HCT116 (cell line): ENCODE results near the gene TSPEAR. TPM values are rescaled to one million over a fixed set of nuclear protein-coding genes. Genes with fewer than 3 reads are reported as not detected.
"Not testable (repeated sequence)": the region's sequence is repeated elsewhere in the genome, so short reads cannot be mapped to it uniquely, and the experiment has no call there.

Experiments used
- ATAC-seq: fragments of 200-7000 bp; cut with Tn5 transposase; 2 replicates; pipeline ENCODE4 v1.9.1; 2020; ENCODE audit warnings: mild to moderate bottlenecking, moderate library complexity
- BruUV-seq: library from RNA; stranded (reverse); fragments of 400-500 nt; replicated peaks from 2 replicates; lab custom pipeline; 2021; lab: Mats Ljungman, UMichigan
- CTCF ChIA-PET: fragments of 300-600 bp; sonication (Branson Sonifier 250); formaldehyde crosslinking; loops from one replicate; lab custom pipeline; 2021; ENCODE audit warnings: antibody characterized with exemption; lab: Charles Lee
- POLR2A ChIA-PET: fragments of 300-600, 350-600 bp; sonication (Branson Sonifier 250); formaldehyde crosslinking; loops from one replicate; lab custom pipeline; 2021; ENCODE audit warnings: antibody characterized with exemption; lab: Charles Lee
- RAD21 ChIA-PET, 2 experiments: fragments of 300-600 bp; sonication (Branson Sonifier 250); formaldehyde crosslinking; loops; one replicate each; lab custom pipeline; 2023; ENCODE audit warnings: low total read pairs in 2 of 2; ENCODE audit not compliant: uncharacterized antibody in 2 of 2, unreplicated experiment in 2 of 2, low non-redundant PET in 1 of 2; lab: Charles Lee
- DNase-seq: peaks from one replicate; pipeline ENCODE4 v3.0.0-alpha.2; 2010; ENCODE audit warnings: low read depth, low spot score
- H2AFZ ChIP-seq: fragments of 200-600 bp; shearing (Covaris generic), sonication (generic); 2 replicates; pipeline ENCODE4 v1.6.1; 2017; ENCODE audit warnings: low read depth, mixed run types, mixed read lengths, antibody characterized with exemption, low read length; ENCODE audit not compliant: poor library complexity, severe bottlenecking
- H3K27ac ChIP-seq: 2 replicates; pipeline ENCODE4 v1.5.1; 2012; ENCODE audit warnings: low read depth, low read length
- H3K27me3 ChIP-seq: fragments of 200-600 bp; sonication (generic); 2 replicates; pipeline ENCODE4 v1.6.1; 2016; ENCODE audit warnings: mixed run types, low read length, mixed read lengths; ENCODE audit not compliant: insufficient read depth
- H3K36me3 ChIP-seq, 2 experiments: fragments of 200-500 bp in 1 of 2; fragments of 200-600 bp in 1 of 2; sonication (Bioruptor generic) in 1 of 2; sonication (generic) in 1 of 2; 2 replicates each; pipeline versions ENCODE4 v1.5.1 to v1.6.1; 2014 to 2016; ENCODE audit warnings: low read length in 2 of 2, inconsistent platforms in 1 of 2, mixed read lengths in 1 of 2, mixed run types in 1 of 2; ENCODE audit not compliant: insufficient read depth in 2 of 2, control insufficient read depth in 1 of 2
- H3K4me1 ChIP-seq, 2 experiments: fragments of 200-600 bp in 1 of 2; sonication (generic) in 1 of 2; 2 replicates each; pipeline versions ENCODE4 v1.5.1 to v1.6.1; 2012 to 2017; ENCODE audit warnings: low read length in 2 of 2, inconsistent platforms in 1 of 2, mild to moderate bottlenecking in 1 of 2, mixed read lengths in 1 of 2, mixed run types in 1 of 2, moderate library complexity in 1 of 2; ENCODE audit not compliant: insufficient read depth in 2 of 2, control insufficient read depth in 1 of 2
- H3K4me2 ChIP-seq: fragments of 200-600 bp; sonication (generic); 2 replicates; pipeline ENCODE4 v1.6.1; 2017; ENCODE audit warnings: mixed run types, low read length, mixed read lengths
- H3K4me3 ChIP-seq, 2 experiments: fragments of 200-600 bp in 1 of 2; sonication (generic) in 1 of 2; replicated peaks in 1 of 2; 2 replicates each; pipeline ENCODE4 v1.5.1; 2011 to 2016; ENCODE audit warnings: low read length in 2 of 2, control low read depth in 1 of 2, low read depth in 1 of 2, mild to moderate bottlenecking in 1 of 2, mixed read lengths in 1 of 2, mixed run types in 1 of 2
- H3K79me2 ChIP-seq: fragments of 200-600 bp; sonication (generic); 2 replicates; pipeline ENCODE4 v1.6.1; 2017; ENCODE audit warnings: mild to moderate bottlenecking, mixed run types, low read length, moderate library complexity, mixed read lengths; ENCODE audit not compliant: insufficient read depth
- H3K9ac ChIP-seq: fragments of 200-600 bp; sonication (generic); 2 replicates; pipeline ENCODE4 v1.6.1; 2016; ENCODE audit warnings: low read length, mixed read lengths
- H3K9me2 ChIP-seq: fragments of 200-600 bp; sonication (generic), shearing (Covaris generic); 2 replicates; pipeline ENCODE4 v1.6.1; 2017; ENCODE audit warnings: mixed run types, mild to moderate bottlenecking, moderate library complexity; ENCODE audit not compliant: insufficient read depth
- H3K9me3 ChIP-seq, 2 experiments: fragments of 200-500 bp in 1 of 2; fragments of 200-600 bp in 1 of 2; sonication (Bioruptor generic) in 1 of 2; sonication (generic) in 1 of 2; 2 replicates each; pipeline ENCODE4 v1.6.1; 2014 to 2017; ENCODE audit warnings: low read length in 2 of 2, mixed read lengths in 2 of 2, inconsistent platforms in 1 of 2, low read depth in 1 of 2, mild to moderate bottlenecking in 1 of 2, mixed run types in 1 of 2, moderate library complexity in 1 of 2; ENCODE audit not compliant: control insufficient read depth in 1 of 2, insufficient read depth in 1 of 2
- H4K20me1 ChIP-seq: fragments of 200-600 bp; sonication (generic), shearing (Covaris generic); 2 replicates; pipeline ENCODE4 v1.6.1; 2017; ENCODE audit warnings: mixed run types, mild to moderate bottlenecking, moderate library complexity; ENCODE audit not compliant: insufficient read depth
- ELF1 ChIP-seq: IDR thresholded peaks from 2 replicates; pipeline ENCODE4 v1.6.1; 2012; ENCODE audit warnings: low read depth, borderline replicate concordance
- RAD21 ChIP-seq: IDR thresholded peaks from 2 replicates; pipeline ENCODE4 v1.6.1; 2012; ENCODE audit warnings: low read depth, mild to moderate bottlenecking
- SRF ChIP-seq: IDR thresholded peaks from 2 replicates; pipeline ENCODE4 v1.6.1; 2012; ENCODE audit warnings: low read depth
- YY1 ChIP-seq: IDR thresholded peaks from 2 replicates; pipeline ENCODE4 v1.6.1; 2011; ENCODE audit warnings: low read length, low read depth, moderate library complexity, mild to moderate bottlenecking; ENCODE audit not compliant: insufficient replicate concordance; ENCODE audit errors: extremely low read depth
- ZFX ChIP-seq: fragments of 450-650 bp; IDR thresholded peaks from 2 replicates; pipeline ENCODE4 v1.6.1; 2017
- intact Hi-C: fragments of 100-400 bp; cut with micrococcal nuclease; formaldehyde crosslinking; loops from 2 replicates; pipeline ENCODE4 v1.10.0; 2022
- total RNA-seq: library from RNA; stranded (reverse); gene quantifications from one replicate; pipeline ENCODE4 v1.2.1, GENCODE V29; 2021; ENCODE audit not compliant: unreplicated experiment
- TF ChIP-seq, protein P1 (sequence below), 3 experiments: fragments of 200-600 bp in 1 of 3; sonication (generic) in 1 of 3; IDR thresholded peaks in 2 of 3; conservative IDR thresholded peaks in 1 of 3; 2 replicates each; pipeline ENCODE4 v1.5.1; 2012 to 2017; ENCODE audit warnings: low read depth in 2 of 3, low read length in 2 of 3, antibody characterized with exemption in 1 of 3, borderline replicate concordance in 1 of 3, control low read depth in 1 of 3, mild to moderate bottlenecking in 1 of 3, mixed read lengths in 1 of 3, mixed run types in 1 of 3, moderate library complexity in 1 of 3; ENCODE audit not compliant: insufficient read depth in 1 of 3
- TF ChIP-seq, protein P2 (sequence below): IDR thresholded peaks from 2 replicates; pipeline ENCODE4 v1.6.1; 2012; ENCODE audit warnings: low read depth

Gene TSPEAR
- total RNA-seq, 1 experiment from 2014 or later: not detected

DNA sequence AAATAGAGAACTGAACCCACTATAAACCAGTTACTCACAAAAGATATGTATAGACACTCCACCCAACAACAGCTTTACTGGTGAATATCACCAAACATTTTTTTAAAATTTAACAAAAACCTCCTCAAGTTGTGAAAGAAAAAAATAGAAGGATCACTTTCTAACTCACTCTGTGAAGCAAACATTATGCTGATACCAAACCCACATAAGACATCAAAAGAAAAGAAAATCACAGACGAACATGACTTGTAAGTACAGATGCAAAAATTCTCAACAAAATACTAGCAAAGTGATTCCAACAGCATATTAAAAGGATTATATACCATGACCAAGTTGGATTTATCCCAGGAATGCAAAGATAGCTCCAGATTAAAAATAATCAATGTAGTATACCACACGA is 19.7 kb downstream of the TSPEAR start:
- ChIA-PET POLR2A (no interaction called here), RAD21 (no interaction called here), CTCF (no interaction called here)
- Histone ChIP-seq H2AFZ (no peak overlapping the region), H4K20me1 (no peaks in the 10 kb centered on the region), H3K9ac (no peak overlapping the region), H3K79me2 (no peaks in the 10 kb centered on the region), H3K9me3 (peaks cover 4 to 14% of the 10 kb centered on the region in 2 experiments; a peak in 2 of 4 replicates), H3K36me3 (no peaks in the 10 kb centered on the region), H3K4me3 (no peak overlapping the region), H3K9me2 (no peaks in the 10 kb centered on the region), H3K27ac (no peak overlapping the region), H3K4me2 (no peak overlapping the region), H3K27me3 (no peaks in the 10 kb centered on the region), H3K4me1 (no peaks in the 10 kb centered on the region)
- DNase-seq: no peak
- no TSS peak for BruUV-seq
- TF ChIP-seq ZFX (no peak), RAD21 (no peak), SRF (no peak), ELF1 (no peak), YY1 (no peak)
- TF ChIP-seq, protein P1, sequence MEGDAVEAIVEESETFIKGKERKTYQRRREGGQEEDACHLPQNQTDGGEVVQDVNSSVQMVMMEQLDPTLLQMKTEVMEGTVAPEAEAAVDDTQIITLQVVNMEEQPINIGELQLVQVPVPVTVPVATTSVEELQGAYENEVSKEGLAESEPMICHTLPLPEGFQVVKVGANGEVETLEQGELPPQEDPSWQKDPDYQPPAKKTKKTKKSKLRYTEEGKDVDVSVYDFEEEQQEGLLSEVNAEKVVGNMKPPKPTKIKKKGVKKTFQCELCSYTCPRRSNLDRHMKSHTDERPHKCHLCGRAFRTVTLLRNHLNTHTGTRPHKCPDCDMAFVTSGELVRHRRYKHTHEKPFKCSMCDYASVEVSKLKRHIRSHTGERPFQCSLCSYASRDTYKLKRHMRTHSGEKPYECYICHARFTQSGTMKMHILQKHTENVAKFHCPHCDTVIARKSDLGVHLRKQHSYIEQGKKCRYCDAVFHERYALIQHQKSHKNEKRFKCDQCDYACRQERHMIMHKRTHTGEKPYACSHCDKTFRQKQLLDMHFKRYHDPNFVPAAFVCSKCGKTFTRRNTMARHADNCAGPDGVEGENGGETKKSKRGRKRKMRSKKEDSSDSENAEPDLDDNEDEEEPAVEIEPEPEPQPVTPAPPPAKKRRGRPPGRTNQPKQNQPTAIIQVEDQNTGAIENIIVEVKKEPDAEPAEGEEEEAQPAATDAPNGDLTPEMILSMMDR (IDR thresholded peaks at IDR 0.05 in 2 of 3, conservative IDR thresholded peaks at IDR 0.05 in 1 of 3; ENCODE audit: borderline replicate concordance in 1 of 3, insufficient read depth in 1 of 3, low read depth in 2 of 3, low read length in 2 of 3): no peak
- TF ChIP-seq, protein P2, sequence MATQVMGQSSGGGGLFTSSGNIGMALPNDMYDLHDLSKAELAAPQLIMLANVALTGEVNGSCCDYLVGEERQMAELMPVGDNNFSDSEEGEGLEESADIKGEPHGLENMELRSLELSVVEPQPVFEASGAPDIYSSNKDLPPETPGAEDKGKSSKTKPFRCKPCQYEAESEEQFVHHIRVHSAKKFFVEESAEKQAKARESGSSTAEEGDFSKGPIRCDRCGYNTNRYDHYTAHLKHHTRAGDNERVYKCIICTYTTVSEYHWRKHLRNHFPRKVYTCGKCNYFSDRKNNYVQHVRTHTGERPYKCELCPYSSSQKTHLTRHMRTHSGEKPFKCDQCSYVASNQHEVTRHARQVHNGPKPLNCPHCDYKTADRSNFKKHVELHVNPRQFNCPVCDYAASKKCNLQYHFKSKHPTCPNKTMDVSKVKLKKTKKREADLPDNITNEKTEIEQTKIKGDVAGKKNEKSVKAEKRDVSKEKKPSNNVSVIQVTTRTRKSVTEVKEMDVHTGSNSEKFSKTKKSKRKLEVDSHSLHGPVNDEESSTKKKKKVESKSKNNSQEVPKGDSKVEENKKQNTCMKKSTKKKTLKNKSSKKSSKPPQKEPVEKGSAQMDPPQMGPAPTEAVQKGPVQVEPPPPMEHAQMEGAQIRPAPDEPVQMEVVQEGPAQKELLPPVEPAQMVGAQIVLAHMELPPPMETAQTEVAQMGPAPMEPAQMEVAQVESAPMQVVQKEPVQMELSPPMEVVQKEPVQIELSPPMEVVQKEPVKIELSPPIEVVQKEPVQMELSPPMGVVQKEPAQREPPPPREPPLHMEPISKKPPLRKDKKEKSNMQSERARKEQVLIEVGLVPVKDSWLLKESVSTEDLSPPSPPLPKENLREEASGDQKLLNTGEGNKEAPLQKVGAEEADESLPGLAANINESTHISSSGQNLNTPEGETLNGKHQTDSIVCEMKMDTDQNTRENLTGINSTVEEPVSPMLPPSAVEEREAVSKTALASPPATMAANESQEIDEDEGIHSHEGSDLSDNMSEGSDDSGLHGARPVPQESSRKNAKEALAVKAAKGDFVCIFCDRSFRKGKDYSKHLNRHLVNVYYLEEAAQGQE: no peak
- TF ChIP-seq, all 23 proteins: peak for 0
- intact Hi-C loops: no loop called here
- ATAC-seq: no peak

DNA sequence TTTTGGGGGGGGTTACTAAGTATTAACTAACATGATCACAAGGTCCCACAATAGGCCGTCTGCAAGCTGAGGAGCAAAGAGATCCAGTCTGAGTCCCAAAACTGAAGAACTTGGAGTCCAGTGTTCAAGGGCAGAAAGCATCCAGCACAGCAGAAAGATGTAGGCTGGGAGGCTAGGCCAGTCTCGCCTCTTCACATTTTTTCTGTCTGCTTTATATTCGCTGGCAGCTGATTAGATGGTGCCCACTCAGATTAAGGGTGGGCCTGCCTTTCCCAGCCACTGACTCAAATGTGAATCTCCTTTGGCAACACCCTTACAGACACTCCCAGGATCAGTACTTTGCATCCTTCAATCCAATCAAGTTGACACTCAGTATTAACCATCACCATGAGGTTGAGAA is 21.6 kb downstream of the TSPEAR start:
- H3K9me2 ChIP-seq, POLR2A ChIA-PET, H3K79me2 ChIP-seq, H3K4me3 ChIP-seq, RAD21 ChIA-PET, CTCF ChIA-PET, intact Hi-C loops, DNase-seq, H3K4me2 ChIP-seq, BruUV-seq, H4K20me1 ChIP-seq, H3K27me3 ChIP-seq, H3K9ac ChIP-seq, H3K4me1 ChIP-seq, H3K36me3 ChIP-seq, ATAC-seq, H3K27ac ChIP-seq, H2AFZ ChIP-seq: not testable (repeated sequence)
- peaks cover 4 to 14% of the 10 kb centered on the region in 2 experiments; a peak in 2 of 4 replicates for H3K9me3 ChIP-seq
